ENCODE measurements around the gene KCNN3. TPM values are rescaled to one million over a fixed set of nuclear protein-coding genes. Genes with fewer than 3 reads are reported as not detected.

Gene KCNN3
- total and polyA plus RNA-seq, 2 of the 8 experiments (the other 6 are each of a cell fraction or from before 2014, with no cell fraction given) = 2.8 to 3.7 TPM

DNA sequence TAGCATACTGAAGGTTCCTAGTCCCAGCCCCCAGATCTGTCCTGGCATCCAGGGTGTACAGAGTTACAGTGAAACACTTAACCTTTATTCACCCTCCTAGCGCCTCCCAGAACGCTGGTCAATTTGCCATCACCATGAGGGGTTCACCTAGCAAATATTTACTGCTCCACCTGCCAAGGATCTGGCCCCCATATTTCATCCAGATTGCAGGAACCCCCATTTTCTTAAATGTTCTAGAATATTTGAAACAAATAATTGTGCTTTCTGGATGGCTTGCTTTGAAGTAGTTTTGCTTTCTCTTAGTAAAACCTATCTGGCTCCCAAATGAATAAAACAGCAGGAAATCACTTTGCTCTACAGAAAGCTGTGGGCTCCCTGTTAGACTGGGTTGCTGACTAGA is 37.7 kb downstream of the KCNN3 start (continued):
- TF ChIP-seq, protein P1, sequence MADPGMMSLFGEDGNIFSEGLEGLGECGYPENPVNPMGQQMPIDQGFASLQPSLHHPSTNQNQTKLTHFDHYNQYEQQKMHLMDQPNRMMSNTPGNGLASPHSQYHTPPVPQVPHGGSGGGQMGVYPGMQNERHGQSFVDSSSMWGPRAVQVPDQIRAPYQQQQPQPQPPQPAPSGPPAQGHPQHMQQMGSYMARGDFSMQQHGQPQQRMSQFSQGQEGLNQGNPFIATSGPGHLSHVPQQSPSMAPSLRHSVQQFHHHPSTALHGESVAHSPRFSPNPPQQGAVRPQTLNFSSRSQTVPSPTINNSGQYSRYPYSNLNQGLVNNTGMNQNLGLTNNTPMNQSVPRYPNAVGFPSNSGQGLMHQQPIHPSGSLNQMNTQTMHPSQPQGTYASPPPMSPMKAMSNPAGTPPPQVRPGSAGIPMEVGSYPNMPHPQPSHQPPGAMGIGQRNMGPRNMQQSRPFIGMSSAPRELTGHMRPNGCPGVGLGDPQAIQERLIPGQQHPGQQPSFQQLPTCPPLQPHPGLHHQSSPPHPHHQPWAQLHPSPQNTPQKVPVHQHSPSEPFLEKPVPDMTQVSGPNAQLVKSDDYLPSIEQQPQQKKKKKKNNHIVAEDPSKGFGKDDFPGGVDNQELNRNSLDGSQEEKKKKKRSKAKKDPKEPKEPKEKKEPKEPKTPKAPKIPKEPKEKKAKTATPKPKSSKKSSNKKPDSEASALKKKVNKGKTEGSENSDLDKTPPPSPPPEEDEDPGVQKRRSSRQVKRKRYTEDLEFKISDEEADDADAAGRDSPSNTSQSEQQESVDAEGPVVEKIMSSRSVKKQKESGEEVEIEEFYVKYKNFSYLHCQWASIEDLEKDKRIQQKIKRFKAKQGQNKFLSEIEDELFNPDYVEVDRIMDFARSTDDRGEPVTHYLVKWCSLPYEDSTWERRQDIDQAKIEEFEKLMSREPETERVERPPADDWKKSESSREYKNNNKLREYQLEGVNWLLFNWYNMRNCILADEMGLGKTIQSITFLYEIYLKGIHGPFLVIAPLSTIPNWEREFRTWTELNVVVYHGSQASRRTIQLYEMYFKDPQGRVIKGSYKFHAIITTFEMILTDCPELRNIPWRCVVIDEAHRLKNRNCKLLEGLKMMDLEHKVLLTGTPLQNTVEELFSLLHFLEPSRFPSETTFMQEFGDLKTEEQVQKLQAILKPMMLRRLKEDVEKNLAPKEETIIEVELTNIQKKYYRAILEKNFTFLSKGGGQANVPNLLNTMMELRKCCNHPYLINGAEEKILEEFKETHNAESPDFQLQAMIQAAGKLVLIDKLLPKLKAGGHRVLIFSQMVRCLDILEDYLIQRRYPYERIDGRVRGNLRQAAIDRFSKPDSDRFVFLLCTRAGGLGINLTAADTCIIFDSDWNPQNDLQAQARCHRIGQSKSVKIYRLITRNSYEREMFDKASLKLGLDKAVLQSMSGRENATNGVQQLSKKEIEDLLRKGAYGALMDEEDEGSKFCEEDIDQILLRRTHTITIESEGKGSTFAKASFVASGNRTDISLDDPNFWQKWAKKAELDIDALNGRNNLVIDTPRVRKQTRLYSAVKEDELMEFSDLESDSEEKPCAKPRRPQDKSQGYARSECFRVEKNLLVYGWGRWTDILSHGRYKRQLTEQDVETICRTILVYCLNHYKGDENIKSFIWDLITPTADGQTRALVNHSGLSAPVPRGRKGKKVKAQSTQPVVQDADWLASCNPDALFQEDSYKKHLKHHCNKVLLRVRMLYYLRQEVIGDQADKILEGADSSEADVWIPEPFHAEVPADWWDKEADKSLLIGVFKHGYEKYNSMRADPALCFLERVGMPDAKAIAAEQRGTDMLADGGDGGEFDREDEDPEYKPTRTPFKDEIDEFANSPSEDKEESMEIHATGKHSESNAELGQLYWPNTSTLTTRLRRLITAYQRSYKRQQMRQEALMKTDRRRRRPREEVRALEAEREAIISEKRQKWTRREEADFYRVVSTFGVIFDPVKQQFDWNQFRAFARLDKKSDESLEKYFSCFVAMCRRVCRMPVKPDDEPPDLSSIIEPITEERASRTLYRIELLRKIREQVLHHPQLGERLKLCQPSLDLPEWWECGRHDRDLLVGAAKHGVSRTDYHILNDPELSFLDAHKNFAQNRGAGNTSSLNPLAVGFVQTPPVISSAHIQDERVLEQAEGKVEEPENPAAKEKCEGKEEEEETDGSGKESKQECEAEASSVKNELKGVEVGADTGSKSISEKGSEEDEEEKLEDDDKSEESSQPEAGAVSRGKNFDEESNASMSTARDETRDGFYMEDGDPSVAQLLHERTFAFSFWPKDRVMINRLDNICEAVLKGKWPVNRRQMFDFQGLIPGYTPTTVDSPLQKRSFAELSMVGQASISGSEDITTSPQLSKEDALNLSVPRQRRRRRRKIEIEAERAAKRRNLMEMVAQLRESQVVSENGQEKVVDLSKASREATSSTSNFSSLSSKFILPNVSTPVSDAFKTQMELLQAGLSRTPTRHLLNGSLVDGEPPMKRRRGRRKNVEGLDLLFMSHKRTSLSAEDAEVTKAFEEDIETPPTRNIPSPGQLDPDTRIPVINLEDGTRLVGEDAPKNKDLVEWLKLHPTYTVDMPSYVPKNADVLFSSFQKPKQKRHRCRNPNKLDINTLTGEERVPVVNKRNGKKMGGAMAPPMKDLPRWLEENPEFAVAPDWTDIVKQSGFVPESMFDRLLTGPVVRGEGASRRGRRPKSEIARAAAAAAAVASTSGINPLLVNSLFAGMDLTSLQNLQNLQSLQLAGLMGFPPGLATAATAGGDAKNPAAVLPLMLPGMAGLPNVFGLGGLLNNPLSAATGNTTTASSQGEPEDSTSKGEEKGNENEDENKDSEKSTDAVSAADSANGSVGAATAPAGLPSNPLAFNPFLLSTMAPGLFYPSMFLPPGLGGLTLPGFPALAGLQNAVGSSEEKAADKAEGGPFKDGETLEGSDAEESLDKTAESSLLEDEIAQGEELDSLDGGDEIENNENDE (IDR thresholded peaks at IDR 0.05; ENCODE audit: insufficient replicate concordance, low read length) = no peak
- TF ChIP-seq POLR2AphosphoS5 (IDR thresholded peaks at IDR 0.05; ENCODE audit: low read depth, low read length) = no peak
- TF ChIP-seq BACH1 (IDR thresholded peaks at IDR 0.05; ENCODE audit: low read length) = no peak
- no peak for TF ChIP-seq EGR1 (IDR thresholded peaks at IDR 0.05; ENCODE audit: borderline replicate concordance, low read depth, low read length)
- TF ChIP-seq EP300 (IDR thresholded peaks at IDR 0.05; ENCODE audit: borderline replicate concordance in 1 of 2, low read depth in 2 of 2, low read length in 2 of 2) = no peak
- no peak for TF ChIP-seq TBP (IDR thresholded peaks at IDR 0.05; ENCODE audit: low read depth, low read length)
- no peak for TF ChIP-seq KDM5A (IDR thresholded peaks at IDR 0.05; ENCODE audit: low read length)
- TF ChIP-seq CHD2 (IDR thresholded peaks at IDR 0.05; ENCODE audit: low read length) = no peak
- TF ChIP-seq HDAC6 (IDR thresholded peaks at IDR 0.05; ENCODE audit: low read depth, low read length) = no peak
- TF ChIP-seq, protein P2, sequence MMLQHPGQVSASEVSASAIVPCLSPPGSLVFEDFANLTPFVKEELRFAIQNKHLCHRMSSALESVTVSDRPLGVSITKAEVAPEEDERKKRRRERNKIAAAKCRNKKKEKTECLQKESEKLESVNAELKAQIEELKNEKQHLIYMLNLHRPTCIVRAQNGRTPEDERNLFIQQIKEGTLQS (IDR thresholded peaks at IDR 0.05; ENCODE audit: insufficient read depth, low read depth, low read length) = no peak
- no peak for TF ChIP-seq SIX5 (IDR thresholded peaks at IDR 0.05; ENCODE audit: low read depth, low read length)
- no peak for TF ChIP-seq SUZ12 (IDR thresholded peaks at IDR 0.05; ENCODE audit: low read length)
